Right cardiac atrium (tissue), 5 donors: ENCODE data around the gene RELL1. TPM values are rescaled to one million over a fixed set of nuclear protein-coding genes. Genes with fewer than 3 reads are reported as not detected.
A peak's percentile ranks its signal among the peaks of the same experiment; 100 is the strongest.

Experiments
- ATAC-seq, 2 donors: fragments of 200-7000 bp; cut with Tn5 transposase; one replicate each; pipeline versions ENCODE4 v1.8.0 to v1.9.1; 2020; ENCODE audit warnings: moderate library complexity in 2 of 2, mild to moderate bottlenecking in 1 of 2
- DNase-seq, 3 donors: peaks; one replicate each; pipeline ENCODE4 v3.0.0-alpha.2; 2020
- H3K27ac ChIP-seq: one replicate; pipeline ENCODE4 v1.5.1; 2013; ENCODE audit warnings: mild to moderate bottlenecking, low read length, control low read depth, moderate library complexity
- H3K27me3 ChIP-seq: one replicate; pipeline ENCODE4 v1.6.1; 2013; ENCODE audit not compliant: control insufficient read depth, insufficient read depth
- H3K4me1 ChIP-seq: one replicate; pipeline ENCODE4 v1.6.1; 2013; ENCODE audit warnings: low read length; ENCODE audit not compliant: control insufficient read depth, insufficient read depth
- H3K4me3 ChIP-seq: one replicate; pipeline ENCODE4 v1.5.1; 2013; ENCODE audit warnings: low read length, control low read depth
- H3K9me3 ChIP-seq: one replicate; pipeline ENCODE4 v1.6.1; 2013; ENCODE audit warnings: low read length; ENCODE audit not compliant: control insufficient read depth
- WGBS: extraction: QIAGEN DNeasy Blood & Tissue Kit; methylation state at CpG from one replicate; pipeline ENCODE4 v1.1.7; 2013; 5-methylcytosine and 5-hydroxymethylcytosine counted together
- intact Hi-C, 4 donors: fragments of 100-400 bp; cut with DNase I; formaldehyde crosslinking; loops; one replicate each; pipeline versions ENCODE4 v1.11.0 to v1.14.0; 2022 to 2023
- polyA plus RNA-seq: library from polyadenylated mRNA; stranded (reverse); fragments of 200-250 nt; gene quantifications from one replicate; pipeline ENCODE4 v1.2.3, GENCODE V29; 2013
- total RNA-seq, 4 donors: library from RNA; stranded (reverse); fragmentation: NEBNext Ultra II Directional; extraction: Animal tissue kit (Norgen Biotek cat#: 25700); gene quantifications; one replicate each; pipeline ENCODE4 v1.2.1, GENCODE V29; 2021
- donor health status: healthy with polysubstance abuse.
- donor health status: DM: no; HTN: yes; CAD: no.
- donor health status: DM: no; HTN: no; CAD: no.
- donor health status: DM: no; HTN: yes; CAD: no; lungs with severe emphysema.
- donor health status: DM: yes; HTN: yes; CAD: no.

RELL1 gene
- total and polyA plus RNA-seq, 5 donors = 2.1 to 31.1 (median 19.3) TPM

DNA sequence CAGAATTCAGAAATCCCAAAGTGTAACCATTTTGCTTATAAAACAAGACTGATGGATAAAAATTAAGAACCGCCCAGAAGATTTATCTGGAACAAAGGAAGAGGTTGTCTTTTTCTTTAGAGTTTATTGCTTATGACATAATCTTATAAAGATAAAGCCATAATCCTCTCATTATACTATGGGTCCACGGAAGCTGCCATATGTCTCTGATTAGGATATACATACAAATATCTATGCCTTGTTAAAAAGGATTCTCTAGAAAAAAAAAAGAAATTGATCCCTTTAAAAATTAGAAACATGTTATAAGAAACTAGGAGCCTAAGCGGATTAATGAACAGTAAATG is 70.5 kb downstream of the RELL1 start:
- no peak overlapping the region for H3K27ac ChIP-seq
- DNase-seq (no peak), ATAC-seq (no peak)
- intact Hi-C loops = no loop called here
- 75% methylated on average over 3 of the region's 3 CpGs for WGBS
- no peaks in the 10 kb centered on the region for H3K9me3 ChIP-seq
- no peak overlapping the region for H3K4me3 ChIP-seq
- no peaks in the 10 kb centered on the region for H3K27me3 ChIP-seq
- H3K4me1 ChIP-seq = no peaks in the 10 kb centered on the region

DNA sequence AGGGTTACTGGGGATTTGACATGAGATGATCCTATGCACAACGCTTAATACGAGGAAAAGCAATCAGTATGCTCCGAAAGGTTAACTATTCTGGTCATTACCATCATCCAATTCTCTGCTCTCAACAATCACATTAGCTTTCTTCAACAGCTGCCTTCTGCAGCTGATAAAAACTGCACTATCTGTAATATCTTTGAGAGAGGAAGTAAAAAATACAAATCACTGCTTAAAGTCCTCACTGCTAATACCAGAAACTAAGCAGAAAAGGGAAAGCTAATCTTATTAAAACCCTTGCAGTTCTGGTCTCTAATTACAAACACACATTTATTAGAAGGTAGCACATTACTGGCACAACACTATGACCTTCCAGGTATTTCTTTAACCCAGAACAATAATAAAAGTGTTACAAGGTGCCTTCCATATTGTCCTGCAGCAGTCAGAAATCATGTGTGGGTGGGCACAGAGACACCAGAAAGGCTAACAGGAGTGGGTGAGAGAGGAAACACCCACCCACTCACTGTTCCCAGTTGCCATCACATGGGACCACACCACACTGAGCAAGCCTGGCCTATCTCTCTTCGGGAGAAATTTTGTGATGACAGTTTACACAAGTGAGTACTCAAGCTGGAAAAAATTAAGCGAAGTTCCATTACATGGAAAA is 71.0 kb downstream of the RELL1 start:
- Histone ChIP-seq H3K4me1 (no peaks in the 10 kb centered on the region), H3K4me3 (no peak overlapping the region), H3K27me3 (no peaks in the 10 kb centered on the region), H3K9me3 (no peaks in the 10 kb centered on the region), H3K27ac (no peak overlapping the region)
- intact Hi-C loops = no loop called here
- ATAC-seq (peak in 1 of 2 donors; percentile 49), DNase-seq (no peak)
- WGBS = 57% methylated on average over 5 of the region's 5 CpGs

DNA sequence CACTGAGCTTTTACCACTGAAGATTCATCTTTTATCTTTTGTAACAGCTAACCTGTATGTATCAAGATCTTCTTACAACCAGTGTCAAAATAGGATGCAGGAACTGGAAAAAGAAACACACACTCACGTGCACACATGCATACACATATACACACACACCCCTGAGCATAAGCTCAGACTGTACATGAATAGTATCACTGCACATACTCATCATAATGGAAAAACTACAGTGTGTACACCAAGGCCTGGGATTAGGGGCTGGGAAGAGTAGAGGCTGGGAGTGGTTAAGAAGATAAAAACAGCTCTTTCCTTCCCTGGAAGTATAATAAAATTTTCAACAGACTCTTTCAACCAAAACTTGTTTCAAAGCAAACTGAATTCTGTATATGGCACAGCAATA is 73.4 kb downstream of the RELL1 start:
- WGBS = 44% methylated on average over 1 of the region's 1 CpG
- no peak for ATAC-seq
- Histone ChIP-seq H3K9me3 (no peaks in the 10 kb centered on the region), H3K27ac (no peak overlapping the region), H3K4me3 (no peak overlapping the region), H3K4me1 (no peaks in the 10 kb centered on the region), H3K27me3 (no peaks in the 10 kb centered on the region)
- intact Hi-C loops = no loop called here
- DNase-seq = no peak

DNA sequence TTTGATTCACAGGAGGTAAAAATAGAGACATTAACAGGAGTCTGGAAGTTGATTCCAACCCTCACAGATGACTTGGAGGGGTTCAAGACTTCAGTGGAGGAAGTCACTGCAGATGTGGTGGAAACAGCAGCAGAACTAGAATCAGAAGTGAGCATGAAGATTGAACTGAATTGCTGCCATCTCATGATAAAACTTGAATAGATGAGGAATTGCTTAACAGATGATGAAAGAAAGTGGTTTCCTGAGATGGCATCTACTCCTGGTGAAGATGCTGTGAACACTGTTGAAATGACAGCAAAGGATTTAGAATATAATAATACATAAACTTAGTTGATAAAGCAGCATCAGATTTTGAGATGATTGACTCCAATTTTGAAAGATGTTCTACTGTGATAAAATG is 76.5 kb downstream of the RELL1 start:
- Histone ChIP-seq H3K27ac (no peak overlapping the region), H3K27me3 (no peaks in the 10 kb centered on the region), H3K9me3 (no peaks in the 10 kb centered on the region), H3K4me3 (no peak overlapping the region), H3K4me1 (no peaks in the 10 kb centered on the region)
- DNase-seq (no peak), ATAC-seq (no peak)
- intact Hi-C loops = loop anchor here in 1 of 4 donors (5.0 to 10.0 kb wide), 2 partner anchors 78 to 425 kb away; partner anchors contain the start of gene RELL1

DNA sequence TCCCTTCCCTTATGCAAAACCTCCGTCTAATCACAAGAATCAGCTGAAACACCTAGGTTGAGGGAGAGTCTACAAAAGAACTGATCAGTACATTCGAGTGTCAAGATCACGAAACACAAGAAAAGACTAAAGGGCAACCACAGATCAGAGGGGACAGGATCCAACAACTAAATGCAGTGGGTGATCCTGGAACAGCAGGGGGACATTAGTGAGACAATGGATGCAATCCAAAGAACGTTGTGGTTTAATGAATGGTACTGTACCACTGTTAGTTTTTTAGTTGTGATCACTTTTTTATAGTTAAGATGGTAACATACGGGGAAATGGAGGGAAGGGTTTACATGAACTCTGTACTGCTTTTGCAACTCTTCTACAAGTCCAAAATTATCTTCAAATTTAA is 79.2 kb downstream of the RELL1 start:
- intact Hi-C loops = loop anchor here in 1 of 4 donors (5.0 to 10.0 kb wide), 2 partner anchors 80 to 428 kb away; partner anchors contain the start of gene RELL1

DNA sequence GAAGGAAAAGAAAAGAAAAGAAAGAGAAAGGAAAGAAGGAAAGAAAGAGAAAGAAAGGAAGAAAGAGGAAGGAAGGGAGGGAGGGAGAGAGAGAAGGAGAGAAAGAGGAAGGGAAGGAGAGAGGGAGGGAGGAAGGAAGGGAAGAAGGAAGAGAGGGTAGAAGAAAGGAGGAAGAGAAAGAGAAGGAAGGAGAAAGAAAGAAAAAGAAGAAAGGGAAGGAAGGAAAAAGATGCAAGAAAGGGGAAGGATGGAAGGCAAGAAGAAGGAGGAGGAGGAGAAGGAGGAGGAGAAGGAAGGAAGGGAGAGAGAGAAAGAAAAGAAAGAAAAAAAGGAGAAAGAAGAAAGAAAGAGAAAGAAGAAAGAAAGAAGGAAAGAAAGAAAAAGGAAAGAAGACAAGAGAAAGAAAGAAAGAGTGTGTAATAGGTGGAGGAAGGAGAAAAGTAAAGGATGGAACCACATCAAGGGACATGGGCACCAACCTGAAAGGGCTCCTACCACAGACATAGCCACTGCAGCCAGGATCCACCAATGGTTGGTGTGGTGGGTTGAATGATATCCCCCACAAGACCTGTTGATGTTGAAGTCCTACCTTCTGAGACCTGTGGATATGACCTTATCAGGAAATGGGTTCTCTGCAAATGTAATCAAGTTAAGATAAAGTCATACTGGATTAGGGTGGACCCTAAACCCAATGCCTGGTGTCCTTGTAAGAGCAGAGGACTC is 80.2 kb downstream of the RELL1 start:
- ATAC-seq = no peak
- H3K27me3 ChIP-seq = no peaks in the 10 kb centered on the region
- DNase-seq = no peak
- intact Hi-C loops = loop anchor here in 1 of 4 donors (5.0 to 10.0 kb wide), 2 partner anchors 81 to 429 kb away; partner anchors contain the start of gene RELL1
- H3K4me1 ChIP-seq = no peaks in the 10 kb centered on the region
- no peak overlapping the region for H3K27ac ChIP-seq
- H3K4me3 ChIP-seq = no peak overlapping the region
- no peaks in the 10 kb centered on the region for H3K9me3 ChIP-seq

More for the DNA sequence above, 79.2 kb downstream of the RELL1 start:
- H3K27me3 ChIP-seq = no peaks in the 10 kb centered on the region
- WGBS = 81% methylated on average over 5 of the region's 5 CpGs
- DNase-seq = no peak
- no peaks in the 10 kb centered on the region for H3K4me1 ChIP-seq
- H3K27ac ChIP-seq = no peak overlapping the region
- H3K9me3 ChIP-seq = no peaks in the 10 kb centered on the region
- no peak for ATAC-seq
- H3K4me3 ChIP-seq = no peak overlapping the region

DNA sequence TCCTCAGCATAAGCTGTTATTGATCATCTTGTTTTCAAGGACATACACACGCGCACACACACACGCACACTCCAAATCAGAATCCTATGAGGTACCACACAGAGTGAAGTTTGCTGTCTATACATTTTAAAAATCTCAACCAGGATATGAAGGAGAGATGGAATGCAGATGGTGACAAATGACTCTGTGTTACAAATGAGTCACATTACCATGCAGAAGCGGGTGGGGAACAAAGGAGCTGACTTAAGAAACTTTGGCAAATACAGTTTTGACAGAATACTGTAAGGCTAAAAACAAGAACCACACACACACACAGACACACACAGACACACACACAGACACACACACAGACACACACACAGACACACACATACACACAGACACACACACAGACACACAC is 81.7 kb downstream of the RELL1 start:
- intact Hi-C loops = loop anchor here in 2 of 4 donors (5.0 to 10.0 kb wide), 2 partner anchors 188 to 430 kb away; no protein-coding TSS in a partner anchor

DNA sequence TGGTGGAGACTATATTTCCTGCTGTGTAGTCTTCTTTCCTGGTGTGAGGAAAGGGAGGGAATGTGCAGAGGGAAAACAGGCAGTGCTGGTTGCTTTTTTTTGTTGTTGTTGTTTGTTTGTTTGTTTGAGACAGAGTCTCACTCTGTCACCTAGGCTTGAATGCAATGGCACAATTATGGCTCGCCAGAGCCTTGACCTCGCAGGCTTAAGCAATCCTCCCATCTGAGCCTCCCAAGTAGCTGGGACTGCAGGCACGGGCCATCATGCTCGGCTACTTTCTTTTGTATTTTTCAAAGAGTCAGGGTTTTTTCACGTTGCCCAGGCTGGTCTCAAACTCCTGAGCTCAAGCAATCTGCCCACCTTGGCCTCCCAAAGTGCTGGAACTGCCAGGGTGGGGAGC is 82.5 kb downstream of the RELL1 start:
- Histone ChIP-seq H3K4me1 (no peaks in the 10 kb centered on the region), H3K27me3 (no peaks in the 10 kb centered on the region), H3K27ac (no peak overlapping the region), H3K4me3 (no peak overlapping the region), H3K9me3 (no peaks in the 10 kb centered on the region)
- WGBS = 86% methylated on average over 5 of the region's 5 CpGs
- ATAC-seq (no peak), DNase-seq (no peak)
- intact Hi-C loops = loop anchor here in 3 of 4 donors (2.0 to 10.0 kb wide), 3 partner anchors 189 to 431 kb away; no protein-coding TSS in a partner anchor

More for the DNA sequence above, 81.7 kb downstream of the RELL1 start:
- DNase-seq (no peak), ATAC-seq (no peak)
- no peaks in the 10 kb centered on the region for H3K4me1 ChIP-seq
- H3K27ac ChIP-seq = no peak overlapping the region
- H3K9me3 ChIP-seq = no peaks in the 10 kb centered on the region
- H3K4me3 ChIP-seq = no peak overlapping the region
- 92% methylated on average over 4 of the region's 4 CpGs for WGBS
- no peaks in the 10 kb centered on the region for H3K27me3 ChIP-seq

DNA sequence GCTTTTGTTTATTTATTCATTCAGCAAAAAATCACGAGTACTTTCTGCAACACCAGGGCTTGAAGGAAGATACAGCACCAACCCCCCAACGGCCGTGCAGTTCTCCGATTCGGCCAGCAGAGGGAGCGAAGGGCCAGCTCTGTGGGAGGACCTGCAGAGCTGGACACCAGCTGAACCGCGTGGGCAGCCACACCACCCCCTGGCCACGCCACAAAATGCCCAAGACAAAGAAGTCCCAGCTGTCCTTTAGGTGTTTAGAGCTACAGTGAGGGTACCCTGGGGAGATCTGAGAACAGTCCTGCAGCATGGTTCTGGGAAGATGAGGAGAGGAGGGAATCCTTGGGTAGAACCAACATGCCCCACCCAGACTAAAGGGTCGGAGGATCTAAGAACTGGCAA is 83.1 kb downstream of the RELL1 start:
- Histone ChIP-seq H3K4me3 (no peak overlapping the region), H3K9me3 (no peaks in the 10 kb centered on the region), H3K4me1 (no peaks in the 10 kb centered on the region), H3K27me3 (no peaks in the 10 kb centered on the region), H3K27ac (no peak overlapping the region)
- ATAC-seq = peak; percentile 94
- intact Hi-C loops = loop anchor here in 3 of 4 donors (2.0 to 10.0 kb wide), 3 partner anchors 189 to 432 kb away; no protein-coding TSS in a partner anchor
- 7% methylated on average over 10 of the region's 10 CpGs for WGBS
- DNase-seq = peak; percentile 77 to 94 (median 94)

DNA sequence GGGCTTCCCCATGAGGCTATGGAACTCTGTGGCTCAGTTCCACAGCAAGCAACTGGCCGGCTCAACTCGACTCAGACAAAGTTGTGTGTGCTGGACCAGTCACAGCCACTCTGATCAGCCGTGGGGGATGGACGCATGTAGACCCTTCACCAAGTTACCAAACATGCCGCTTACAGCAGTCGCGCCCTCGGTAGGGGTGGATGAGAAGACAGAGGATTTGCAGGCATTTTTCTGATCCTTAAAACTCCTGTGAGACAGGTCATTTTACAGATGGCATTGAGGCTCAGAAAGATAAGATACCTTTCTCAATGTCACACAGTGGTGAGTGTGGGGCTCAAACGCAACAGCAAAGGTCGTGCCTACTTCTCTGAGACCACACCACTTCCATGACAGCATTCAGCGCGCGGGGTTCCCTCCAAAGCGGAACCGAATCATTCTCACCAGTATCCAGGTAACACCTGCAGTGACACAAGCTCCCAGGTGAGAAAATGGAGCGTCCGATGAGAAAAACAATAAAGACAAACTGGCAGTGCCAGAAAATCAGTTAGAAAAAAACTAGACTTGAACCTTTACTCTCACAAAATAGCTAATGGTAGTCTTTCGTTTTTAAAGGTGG is 83.6 kb downstream of the RELL1 start:
- H3K9me3 ChIP-seq = no peaks in the 10 kb centered on the region
- DNase-seq (no peak), ATAC-seq (no peak)
- H3K4me3 ChIP-seq = no peak overlapping the region
- H3K27ac ChIP-seq = no peak overlapping the region
- no peaks in the 10 kb centered on the region for H3K4me1 ChIP-seq
- H3K27me3 ChIP-seq = no peaks in the 10 kb centered on the region
- intact Hi-C loops = loop anchor here in 3 of 4 donors (2.0 to 10.0 kb wide), 3 partner anchors 190 to 432 kb away; no protein-coding TSS in a partner anchor
- 70% methylated on average over 18 of the region's 18 CpGs for WGBS

DNA sequence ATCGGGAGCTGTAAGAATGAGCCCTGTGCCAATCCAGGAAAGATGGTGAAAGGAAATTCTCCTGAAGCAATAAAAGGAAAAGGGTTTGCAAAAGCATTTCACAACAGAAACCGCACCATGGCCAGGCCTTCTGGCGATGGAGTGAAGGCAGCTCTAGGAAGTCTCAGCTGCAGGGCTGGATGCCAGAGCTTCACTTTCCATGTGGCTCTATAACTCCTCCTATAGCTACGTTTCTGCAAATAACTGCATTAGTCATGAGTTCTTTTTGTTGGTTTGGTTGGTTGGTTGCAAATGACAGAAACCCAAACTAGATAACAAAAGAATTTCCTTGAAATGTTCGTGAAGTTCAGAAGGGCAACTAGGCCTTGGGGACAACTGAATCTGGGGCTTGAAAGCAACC is 84.6 kb downstream of the RELL1 start:
- 36% methylated on average over 5 of the region's 5 CpGs for WGBS
- DNase-seq (peak; percentile 59 to 79 (median 66)), ATAC-seq (peak; percentile 53 to 63)
- H3K4me3 ChIP-seq = no peak overlapping the region
- H3K27me3 ChIP-seq = no peaks in the 10 kb centered on the region
- H3K27ac ChIP-seq = no peak overlapping the region
- no peaks in the 10 kb centered on the region for H3K9me3 ChIP-seq
- intact Hi-C loops = loop anchor here in 3 of 4 donors (2.0 to 10.0 kb wide), 3 partner anchors 191 to 433 kb away; no protein-coding TSS in a partner anchor
- H3K4me1 ChIP-seq = no peaks in the 10 kb centered on the region
